A673 (cell line): Measurements from ENCODE around the gene OMG. TPM values are rescaled to one million over a fixed set of nuclear protein-coding genes. Genes with fewer than 3 reads are reported as not detected.
"Not testable (repeated sequence)": the region's sequence is repeated elsewhere in the genome, so short reads cannot be mapped to it uniquely, and the experiment has no call there.

Experiments used
- BruUV-seq: library from RNA; stranded (reverse); fragments of 400-500 nt; replicated peaks from 2 replicates; lab custom pipeline; 2021; lab: Mats Ljungman, UMichigan
- CTCF ChIA-PET: fragments of 300-600 bp; sonication (Branson Sonifier 250); formaldehyde crosslinking; loops from one replicate; lab custom pipeline; 2022; ENCODE audit warnings: antibody characterized with exemption; lab: Charles Lee
- POLR2A ChIA-PET: fragments of 300-600 bp; sonication (Branson Sonifier 250); formaldehyde crosslinking; loops from one replicate; lab custom pipeline; 2022; ENCODE audit warnings: antibody characterized with exemption; ENCODE audit not compliant: low non-redundant PET; lab: Charles Lee
- DNase-seq: peaks from one replicate; pipeline ENCODE4 v3.0.0-alpha.2; 2015; ENCODE audit warnings: low spot score
- H3K27ac ChIP-seq: fragments of 200-600 bp; sonication (generic); 2 replicates; pipeline ENCODE4 v1.5.1; 2016; ENCODE audit warnings: mixed run types, low read depth, mild to moderate bottlenecking, mixed read lengths, antibody characterized with exemption, low read length; ENCODE audit not compliant: poor library complexity, severe bottlenecking
- H3K27me3 ChIP-seq: fragments of 200-600 bp; sonication (generic); replicated peaks from 2 replicates; pipeline ENCODE4 v1.6.1; 2017; ENCODE audit warnings: mixed run types, low read depth, mild to moderate bottlenecking, mixed read lengths, antibody characterized with exemption, low read length; ENCODE audit not compliant: insufficient read depth, poor library complexity
- H3K36me3 ChIP-seq: fragments of 200-600 bp; sonication (generic); 2 replicates; pipeline ENCODE4 v1.6.1; 2016; ENCODE audit warnings: mixed run types, mild to moderate bottlenecking, mixed read lengths, antibody characterized with exemption, low read length; ENCODE audit not compliant: insufficient read depth, poor library complexity, severe bottlenecking
- H3K4me1 ChIP-seq: fragments of 200-600 bp; sonication (generic); 2 replicates; pipeline ENCODE4 v1.6.1; 2017; ENCODE audit warnings: mixed run types, mild to moderate bottlenecking, mixed read lengths, antibody characterized with exemption, low read length; ENCODE audit not compliant: insufficient read depth, poor library complexity, severe bottlenecking
- H3K4me3 ChIP-seq: fragments of 200-600 bp; sonication (generic); 2 replicates; pipeline ENCODE4 v1.5.1; 2016; ENCODE audit warnings: low read depth, mixed run types, mild to moderate bottlenecking, mixed read lengths, low read length; ENCODE audit not compliant: poor library complexity, severe bottlenecking
- H3K9me3 ChIP-seq: fragments of 200-600 bp; sonication (generic); 2 replicates; pipeline ENCODE4 v1.6.1; 2016; ENCODE audit warnings: mixed run types, low read depth, mild to moderate bottlenecking, mixed read lengths, antibody characterized with exemption, low read length; ENCODE audit not compliant: poor library complexity, severe bottlenecking
- CTCF ChIP-seq: fragments of 300-800, 200-600 bp; sonication (generic); conservative IDR thresholded peaks from 2 replicates; pipeline ENCODE4 v1.5.1; 2017; ENCODE audit warnings: low read depth, mild to moderate bottlenecking, antibody characterized with exemption, low read length, moderate library complexity, mixed read lengths
- EZH2 ChIP-seq: fragments of 200-600 bp; sonication (generic); IDR thresholded peaks from 2 replicates; pipeline ENCODE4 v1.6.1; 2017; ENCODE audit warnings: borderline replicate concordance, low read depth, mild to moderate bottlenecking, mixed read lengths, antibody characterized with exemption, low read length; ENCODE audit not compliant: poor library complexity, severe bottlenecking
- intact Hi-C: fragments of 100-400 bp; cut with micrococcal nuclease; formaldehyde crosslinking; loops from one replicate; pipeline ENCODE4 v1.10.0; 2022; ENCODE audit not compliant: unreplicated experiment
- total RNA-seq: library from RNA; stranded (reverse); gene quantifications from 2 replicates; pipeline ENCODE4 v1.2.3, GENCODE V29; 2021

The OMG gene
- total RNA-seq, 1 experiment from 2014 or later: not detected

- no peak for DNase-seq
- no peaks in the 10 kb centered on the region for H3K36me3 ChIP-seq
- BruUV-seq: no TSS peak
- no peak overlapping the region for H3K4me3 ChIP-seq
- H3K9me3 ChIP-seq: no peaks in the 10 kb centered on the region
- TF ChIP-seq EZH2 (no peak), CTCF (no peak)
- H3K27me3 ChIP-seq: no peaks in the 10 kb centered on the region
- H3K4me1 ChIP-seq: peaks cover 6% of the 10 kb centered on the region
- POLR2A ChIA-PET: no interaction called here
- no peak overlapping the region for H3K27ac ChIP-seq
- intact Hi-C loops: no loop called here
- CTCF ChIA-PET: no interaction called here
Observed at GRCh38 chr17:31269036-31269577, 27.9 kb downstream of the OMG start.

GRCh38 chr17:31266042-31266441 lies 31.0 kb downstream of the OMG start:
- TF ChIP-seq CTCF (peak; percentile 32; the same call in 1 of the 2 replicates), EZH2 (no peak)
- no peak overlapping the region for H3K4me3 ChIP-seq
- POLR2A ChIA-PET: no interaction called here
- H3K27me3 ChIP-seq: no peaks in the 10 kb centered on the region
- H3K9me3 ChIP-seq: no peaks in the 10 kb centered on the region
- DNase-seq: peak; percentile 3
- H3K27ac ChIP-seq: no peak overlapping the region
- intact Hi-C loops: no loop called here
- H3K4me1 ChIP-seq: no peaks in the 10 kb centered on the region
- CTCF ChIA-PET: interaction anchor here (0.7 kb wide), 1 partner anchor 295 kb away, joined by 3 read pairs; no protein-coding TSS in a partner anchor
- no peaks in the 10 kb centered on the region for H3K36me3 ChIP-seq
- no TSS peak for BruUV-seq

- POLR2A ChIA-PET, H3K27me3 ChIP-seq, H3K4me3 ChIP-seq, H3K27ac ChIP-seq, H3K36me3 ChIP-seq, CTCF ChIA-PET, intact Hi-C loops, H3K9me3 ChIP-seq, H3K4me1 ChIP-seq, BruUV-seq, DNase-seq: not testable (repeated sequence)
Observed at GRCh38 chr17:31262923-31263322, 34.1 kb downstream of the OMG start.

- Histone ChIP-seq H3K4me3 (no peak overlapping the region), H3K27me3 (no peaks in the 10 kb centered on the region), H3K27ac (no peak overlapping the region), H3K4me1 (peaks cover 14% of the 10 kb centered on the region), H3K9me3 (no peaks in the 10 kb centered on the region), H3K36me3 (peaks cover 5% of the 10 kb centered on the region)
- TF ChIP-seq EZH2: no peak
- no peak for TF ChIP-seq CTCF
- DNase-seq: no peak
- POLR2A ChIA-PET: no interaction called here
- BruUV-seq: no TSS peak
- CTCF ChIA-PET: no interaction called here
- intact Hi-C loops: no loop called here
Observed at GRCh38 chr17:31261601-31262000, 35.4 kb downstream of the OMG start.
